HepG2 (cell line): ENCODE measurements around the gene ZNF581. TPM values are rescaled to one million over a fixed set of nuclear protein-coding genes. Genes with fewer than 3 reads are reported as not detected.
A peak's percentile ranks its signal among the peaks of the same experiment; 100 is the strongest.

Experiments used
- ATF7-NPFF ChIP-seq: sonication (generic); formaldehyde crosslinking; IDR thresholded peaks from 2 replicates; pipeline ENCODE4 v1.8.1; 2023; ENCODE audit warnings: mild to moderate bottlenecking, low read depth, missing genetic modification reagents, moderate library complexity
- FOXP1 ChIP-seq, 2 experiments: fragments of 450-650 bp in 1 of 2; IDR thresholded peaks; 2 replicates each; pipeline ENCODE4 v1.6.1; 2017 to 2018; ENCODE audit warnings: antibody characterized with exemption in 1 of 2
- HBP1 ChIP-seq: IDR thresholded peaks from 2 replicates; pipeline ENCODE4 v1.6.1; 2016; ENCODE audit warnings: low read depth, control low read depth
- HDAC1 ChIP-seq: sonication (generic); formaldehyde crosslinking; IDR thresholded peaks from 2 replicates; pipeline ENCODE4 v1.5.1; 2020; ENCODE audit warnings: mild to moderate bottlenecking, missing genetic modification reagents
- HNRNPLL ChIP-seq: fragments of 200-400 bp; formaldehyde crosslinking; IDR thresholded peaks from 2 replicates; pipeline ENCODE4 v1.6.1; 2017; ENCODE audit warnings: mild to moderate bottlenecking, low read depth, low read length; ENCODE audit not compliant: poor library complexity, severe bottlenecking
- LCORL ChIP-seq, 2 experiments: fragments of 450-650 bp in 1 of 2; sonication (generic) in 1 of 2; formaldehyde crosslinking in 1 of 2; IDR thresholded peaks; 2 replicates each; pipeline versions ENCODE4 v1.5.0 to v1.6.1; 2017 to 2020; ENCODE audit warnings: antibody characterized with exemption in 1 of 2, missing genetic modification reagents in 1 of 2
- MLX ChIP-seq: IDR thresholded peaks from 2 replicates; pipeline ENCODE4 v1.6.1; 2016
- PAXIP1 ChIP-seq: sonication (generic); formaldehyde crosslinking; conservative IDR thresholded peaks from 2 replicates; pipeline ENCODE4 v1.4.0; 2020; ENCODE audit warnings: mild to moderate bottlenecking, missing genetic modification reagents, moderate library complexity
- WIZ ChIP-seq: sonication (generic); formaldehyde crosslinking; IDR thresholded peaks from 2 replicates; pipeline ENCODE4 v1.5.1; 2020; ENCODE audit warnings: mild to moderate bottlenecking, missing genetic modification reagents
- YEATS4 ChIP-seq: sonication (generic); formaldehyde crosslinking; IDR thresholded peaks from 2 replicates; pipeline ENCODE4 v1.4.0; 2020; ENCODE audit warnings: missing genetic modification reagents, borderline replicate concordance
- ZBTB10 ChIP-seq: sonication (generic); formaldehyde crosslinking; IDR thresholded peaks from 2 replicates; pipeline ENCODE4 v1.4.0; 2020; ENCODE audit warnings: missing genetic modification reagents, borderline replicate concordance
- ZBTB21 ChIP-seq: sonication (generic); formaldehyde crosslinking; IDR thresholded peaks from 2 replicates; pipeline ENCODE4 v1.4.0; 2020; ENCODE audit warnings: missing genetic modification reagents
- ZFP36L1 ChIP-seq: sonication (generic); formaldehyde crosslinking; IDR thresholded peaks from 2 replicates; pipeline ENCODE4 v1.8.0; 2022; ENCODE audit warnings: mild to moderate bottlenecking, missing genetic modification reagents, moderate library complexity
- ZMYM2 ChIP-seq: sonication (generic); formaldehyde crosslinking; IDR thresholded peaks from 2 replicates; pipeline ENCODE4 v1.8.0; 2022; ENCODE audit warnings: mild to moderate bottlenecking, missing genetic modification reagents
- ZNF414 ChIP-seq: sonication (generic); formaldehyde crosslinking; IDR thresholded peaks from 2 replicates; pipeline ENCODE4 v1.5.0; 2020; ENCODE audit warnings: missing genetic modification reagents
- ZNF460 ChIP-seq: sonication (generic); formaldehyde crosslinking; IDR thresholded peaks from 2 replicates; pipeline ENCODE4 v1.5.1; 2020; ENCODE audit warnings: missing genetic modification reagents, mild to moderate bottlenecking, borderline replicate concordance
- ZNF598 ChIP-seq: sonication (generic); formaldehyde crosslinking; IDR thresholded peaks from 2 replicates; pipeline ENCODE4 v1.5.1; 2020; ENCODE audit warnings: mild to moderate bottlenecking, missing genetic modification reagents, borderline replicate concordance
- ZNF776 ChIP-seq: sonication (generic); formaldehyde crosslinking; IDR thresholded peaks from 2 replicates; pipeline ENCODE4 v1.4.0; 2020; ENCODE audit warnings: mild to moderate bottlenecking, missing genetic modification reagents
- polyA plus RNA-seq, 8 experiments: library from polyadenylated mRNA; depleted of rRNA in 3 of 8; stranded (reverse) in 7 of 8; unstranded in 1 of 8; fragments of >200 nt; fragmentation: Illumina TruSeq in 4 of 8; extraction: Trizol in 4 of 8; gene quantifications; 2 replicates each; pipeline versions ENCODE4 v1.2.1 to v1.2.3, GENCODE V29; 2011 to 2016; ENCODE audit warnings: low read depth in 4 of 8, missing spikeins in 1 of 8, mixed read lengths in 1 of 8; ENCODE audit not compliant: insufficient read depth in 1 of 8
- total RNA-seq, 5 experiments: library from RNA; depleted of rRNA; stranded (reverse); fragments of >200 nt; fragmentation: Illumina TruSeq; extraction: Trizol; gene quantifications; 2 replicates each; pipeline ENCODE4 v1.2.3, GENCODE V29; 2016; ENCODE audit warnings: low read depth in 1 of 5

The ZNF581 gene
- total and polyA plus RNA-seq, 2 of the 13 experiments (the other 11 are each of a cell fraction or from before 2014, with no cell fraction given) = 19.6 to 49.5 TPM

- TF ChIP-seq PAXIP1 (CRISPR knock-in tag) = no peak
- TF ChIP-seq ATF7-NPFF (CRISPR knock-in tag) = no peak
- TF ChIP-seq ZFP36L1 (CRISPR knock-in tag) = 0 out of 2 replicates have a peak, but pooled peaks have one; percentile 55
- TF ChIP-seq YEATS4 (CRISPR knock-in tag) = peak; percentile 96
- TF ChIP-seq FOXP1 (IDR thresholded peaks at IDR 0.05) = no peak
- TF ChIP-seq FOXP1 (CRISPR knock-in tag; IDR thresholded peaks at IDR 0.05) = no peak
- peak; percentile 46; the same call in 1 of the 2 replicates for TF ChIP-seq HBP1 (CRISPR knock-in tag)
- TF ChIP-seq ZNF414 (CRISPR knock-in tag) = 0 out of 2 replicates have a peak, but pooled peaks have one; percentile 4
- no peak for TF ChIP-seq ZNF598 (CRISPR knock-in tag)
- no peak for TF ChIP-seq LCORL (IDR thresholded peaks at IDR 0.05)
- TF ChIP-seq LCORL (CRISPR knock-in tag; IDR thresholded peaks at IDR 0.05) = no peak
- TF ChIP-seq HNRNPLL = peak; percentile 31
- TF ChIP-seq ZMYM2 (CRISPR knock-in tag) = no peak
- TF ChIP-seq MLX (CRISPR knock-in tag) = no peak
- TF ChIP-seq WIZ (CRISPR knock-in tag) = peak; percentile 78; the same call in 1 of the 2 replicates
- TF ChIP-seq HDAC1 (CRISPR knock-in tag) = peak; percentile 38
- 0 out of 2 replicates have a peak, but pooled peaks have one; percentile 52 for TF ChIP-seq ZNF776 (CRISPR knock-in tag)
- 0 out of 2 replicates have a peak, but pooled peaks have one; percentile 16 for TF ChIP-seq ZBTB21 (CRISPR knock-in tag)
- TF ChIP-seq ZNF460 = no peak
- TF ChIP-seq ZBTB10 (CRISPR knock-in tag) = no peak
Observed at GRCh38 chr19:55654868-55655647, 11.6 kb downstream of the ZNF581 start, which contains the start of gene U2AF2 (continued).
